Ectodermal cell (in vitro differentiated cells): ENCODE data around the gene ZSWIM6.

Source experiments
- H3K27ac ChIP-seq: 2 replicates; pipeline ENCODE4 v1.7.0; 2013; ENCODE audit warnings: mild to moderate bottlenecking, low read depth, low read length; ENCODE audit not compliant: insufficient read depth, poor library complexity, severe bottlenecking
- H3K27me3 ChIP-seq: 2 replicates; pipeline ENCODE4 v1.7.0; 2013; ENCODE audit warnings: mild to moderate bottlenecking, low read length; ENCODE audit not compliant: insufficient read depth, control insufficient read depth, poor library complexity, severe bottlenecking
- H3K36me3 ChIP-seq: one replicate; pipeline ENCODE4 v1.7.0; 2013; ENCODE audit warnings: low read length; ENCODE audit not compliant: control insufficient read depth, insufficient read depth
- H3K4me1 ChIP-seq: one replicate; pipeline ENCODE4 v1.7.0; 2013; ENCODE audit warnings: low read length; ENCODE audit not compliant: control insufficient read depth, insufficient read depth
- H3K4me3 ChIP-seq: 2 replicates; pipeline ENCODE4 v1.7.0; 2013; ENCODE audit warnings: low read depth, low read length, control low read depth; ENCODE audit not compliant: insufficient read depth
- H3K9me3 ChIP-seq: 2 replicates; pipeline ENCODE4 v1.7.0; 2013; ENCODE audit warnings: mild to moderate bottlenecking, low read length, moderate library complexity; ENCODE audit not compliant: control insufficient read depth
- WGBS, 2 experiments: methylation state at CpG; one replicate each; pipeline ENCODE4 v1.1.7; 2013; ENCODE audit warnings: missing lambda C conversion rate in 2 of 2; 5-methylcytosine and 5-hydroxymethylcytosine counted together

Gene ZSWIM6

DNA sequence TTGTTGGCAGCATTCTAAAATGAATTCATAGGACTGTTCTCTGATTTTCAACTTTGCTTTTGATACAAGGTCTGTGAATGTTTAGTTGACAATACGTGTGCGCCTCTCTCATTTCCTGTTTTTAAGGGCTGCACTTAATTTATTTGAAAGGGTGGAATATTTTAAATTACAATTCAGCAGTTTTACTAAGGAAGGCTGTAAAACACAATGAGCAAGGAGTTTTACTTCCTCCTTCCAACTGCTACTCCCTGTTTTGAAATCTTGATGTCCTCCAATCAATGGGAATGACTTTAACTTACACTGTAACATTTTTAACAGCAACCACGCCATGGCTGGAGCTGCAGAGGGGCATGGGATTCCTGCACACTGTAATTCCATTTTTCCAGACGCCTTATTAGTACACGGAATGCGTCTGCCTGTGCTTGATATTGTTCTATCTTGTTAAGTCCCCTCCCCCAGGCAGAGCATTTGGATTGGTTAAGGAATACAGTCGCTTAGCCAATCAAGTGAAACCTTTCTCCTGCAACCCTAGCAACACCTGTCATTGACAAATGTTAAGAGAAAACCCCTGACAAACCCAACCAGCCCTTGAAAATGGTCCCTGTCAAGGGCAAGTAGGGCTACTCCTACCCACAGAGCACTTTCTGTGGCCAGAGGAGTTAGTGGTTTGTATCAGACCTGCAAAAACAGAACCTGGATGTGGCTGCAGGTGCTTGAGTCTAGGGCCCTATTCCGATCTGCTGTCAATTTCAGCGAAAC lies 12.5 kb upstream of the ZSWIM6 start:
- no peaks in the 10 kb centered on the region for H3K27me3 ChIP-seq
- WGBS, 2 experiments = 79 to 82% methylated on average over 9 of the region's 9 CpGs

DNA sequence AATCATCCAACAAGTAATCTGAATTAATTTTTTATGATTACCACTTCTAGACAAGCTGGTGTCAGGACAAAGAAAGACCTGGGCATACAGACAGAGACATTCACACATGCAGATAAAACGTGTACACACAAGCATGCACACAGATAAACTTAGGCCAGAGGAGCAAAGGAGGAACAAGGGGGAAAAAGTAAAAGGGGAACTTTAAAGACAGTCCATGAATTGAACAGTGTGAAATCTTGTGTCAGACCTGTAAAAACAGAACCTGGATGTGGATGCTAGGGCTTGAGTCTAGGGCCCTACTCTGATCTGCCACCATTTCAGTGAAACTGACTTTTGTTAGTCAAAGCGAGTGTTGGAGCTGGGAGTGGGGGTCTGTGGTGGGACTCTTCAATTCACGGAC lies 11.2 kb upstream of the ZSWIM6 start:
- no peaks in the 10 kb centered on the region for H3K9me3 ChIP-seq
- 93 to 95% methylated on average over 3 of the region's 3 CpGs for WGBS, 2 experiments
- H3K36me3 ChIP-seq = no peaks in the 10 kb centered on the region
- no peak overlapping the region for H3K27ac ChIP-seq
- H3K4me3 ChIP-seq = no peak overlapping the region
- no peaks in the 10 kb centered on the region for H3K4me1 ChIP-seq
- H3K27me3 ChIP-seq = no peaks in the 10 kb centered on the region

More for the DNA sequence above, 12.5 kb upstream of the ZSWIM6 start:
- Histone ChIP-seq H3K27ac (no peak overlapping the region), H3K4me3 (no peak overlapping the region), H3K9me3 (no peaks in the 10 kb centered on the region), H3K36me3 (no peaks in the 10 kb centered on the region), H3K4me1 (no peaks in the 10 kb centered on the region)

DNA sequence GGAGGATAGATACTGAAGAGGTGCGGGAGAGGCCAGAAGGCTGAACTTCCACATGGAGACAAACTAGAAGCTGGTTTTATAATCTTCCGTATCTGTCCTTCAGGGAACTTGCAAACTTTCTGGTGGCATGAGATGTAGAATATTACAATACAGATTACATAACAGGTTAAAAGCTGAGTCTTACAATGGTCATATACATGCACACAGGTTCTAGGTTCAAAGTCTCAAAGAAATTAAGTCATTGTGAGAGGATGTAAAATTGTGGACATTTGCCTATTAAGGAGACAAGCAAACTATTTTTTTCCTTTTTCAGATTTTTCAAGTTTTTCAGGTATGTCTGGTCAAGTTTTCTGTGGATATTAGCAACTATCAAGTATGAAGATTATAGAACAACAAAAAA lies 10.4 kb upstream of the ZSWIM6 start:
- Histone ChIP-seq H3K4me3 (no peak overlapping the region), H3K27me3 (peaks cover 8% of the 10 kb centered on the region)
- WGBS, 2 experiments = 98 to 100% methylated on average over 2 of the region's 2 CpGs

DNA sequence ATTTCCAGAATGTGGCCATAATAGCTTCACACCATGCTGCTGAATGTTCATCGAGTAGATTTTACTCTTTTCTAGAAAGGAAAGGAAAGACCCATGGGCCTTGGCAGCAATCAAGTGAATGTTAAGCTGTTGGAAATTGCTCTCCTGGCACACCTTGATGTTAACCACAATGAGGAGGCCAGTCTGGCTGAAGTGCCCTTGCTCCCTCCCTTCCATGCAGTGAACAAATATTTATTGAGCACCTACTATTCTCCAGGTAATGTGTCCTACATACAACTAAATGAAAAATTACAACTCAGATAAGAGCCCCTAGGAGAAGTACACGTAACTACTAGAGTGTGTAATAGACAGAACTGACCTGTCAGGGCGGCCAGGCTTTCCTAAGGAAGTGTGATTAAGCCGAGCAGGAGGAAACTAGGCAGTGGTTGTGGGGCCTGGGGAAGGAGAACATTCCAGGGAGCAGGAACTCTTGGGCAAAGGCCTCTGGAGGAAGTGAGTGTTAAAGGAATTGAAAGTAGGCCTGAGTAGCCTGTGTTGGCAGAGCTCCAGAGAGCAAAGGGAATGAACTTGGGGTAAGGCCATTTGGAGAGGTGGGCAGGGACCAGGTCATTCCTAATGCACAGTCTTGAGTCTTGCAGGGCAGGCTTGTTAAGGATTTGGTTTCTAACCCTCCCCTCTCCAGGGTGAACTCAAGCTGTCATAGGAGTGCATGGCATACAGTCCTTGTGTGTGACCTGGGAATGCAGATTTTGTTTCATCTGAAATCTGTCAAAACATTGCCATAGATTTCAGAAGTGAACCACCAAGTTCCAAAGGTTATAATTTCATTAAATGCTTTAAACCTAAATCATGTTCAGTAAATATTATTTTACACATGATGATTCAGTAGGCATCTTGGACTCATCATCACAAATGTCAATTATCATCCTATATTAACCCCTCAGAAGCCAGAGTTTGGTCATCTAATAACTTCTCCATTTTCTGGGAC lies 9.0 kb upstream of the ZSWIM6 start:
- Histone ChIP-seq H3K27me3 (peaks cover 19% of the 10 kb centered on the region), H3K4me1 (peaks cover 4% of the 10 kb centered on the region), H3K9me3 (no peaks in the 10 kb centered on the region), H3K4me3 (no peak overlapping the region), H3K36me3 (no peaks in the 10 kb centered on the region), H3K27ac (no peak overlapping the region)
- WGBS, 2 experiments = 88% methylated on average over 4 of the region's 4 CpGs

More for the DNA sequence above, 10.4 kb upstream of the ZSWIM6 start:
- Histone ChIP-seq H3K9me3 (no peaks in the 10 kb centered on the region), H3K36me3 (no peaks in the 10 kb centered on the region), H3K4me1 (no peaks in the 10 kb centered on the region), H3K27ac (no peak overlapping the region)

DNA sequence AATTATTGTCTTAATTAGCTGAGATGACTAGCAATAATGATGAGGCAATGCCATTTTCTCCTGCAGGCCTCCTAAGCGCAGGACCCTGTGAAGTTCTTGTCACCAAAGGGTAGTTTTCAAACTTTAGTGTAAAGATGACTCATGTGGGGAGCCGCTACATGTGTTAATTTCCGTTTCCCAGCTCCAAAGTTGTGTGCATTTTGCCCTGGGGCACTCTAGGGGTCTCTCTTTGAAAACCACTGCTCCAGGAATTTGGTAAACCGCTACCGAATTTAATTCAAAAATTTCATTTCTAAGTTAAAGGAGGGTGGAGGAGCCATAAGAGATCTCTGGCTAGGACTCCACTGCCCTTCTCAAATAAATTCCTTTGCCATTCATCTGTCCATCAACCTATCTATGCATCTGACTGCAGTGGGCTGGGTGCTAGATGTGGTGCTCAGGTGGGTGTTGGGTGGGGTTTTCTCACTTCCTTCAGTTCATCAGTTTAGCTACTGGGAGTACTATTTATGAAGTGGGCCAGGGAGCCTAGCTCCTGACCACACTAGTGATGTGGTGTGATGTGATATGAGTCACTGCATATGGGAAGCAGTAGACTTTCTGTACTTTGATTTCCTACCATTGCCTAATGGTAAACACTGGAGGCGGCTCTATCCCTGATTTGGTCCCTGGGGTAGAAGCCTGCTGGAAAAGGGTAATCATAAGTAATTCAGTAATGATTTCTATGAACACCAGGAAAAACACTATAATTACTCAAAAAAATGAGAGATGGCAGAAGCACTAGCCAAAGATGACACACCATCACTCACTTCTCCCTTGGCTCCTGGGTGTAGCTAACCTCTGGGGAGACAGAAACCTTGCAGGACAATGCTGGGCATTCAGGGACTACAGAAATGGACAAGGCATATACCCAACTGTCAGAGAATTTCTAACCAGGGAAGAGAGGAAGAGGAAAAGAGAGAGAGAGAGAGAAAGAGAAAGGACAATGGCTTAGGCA lies 4.0 kb upstream of the ZSWIM6 start:
- WGBS, 2 experiments = 37 to 59% methylated on average over 5 to 6 of the region's 6 CpGs
- Histone ChIP-seq H3K27ac (no peak overlapping the region), H3K4me3 (no peak overlapping the region)

DNA sequence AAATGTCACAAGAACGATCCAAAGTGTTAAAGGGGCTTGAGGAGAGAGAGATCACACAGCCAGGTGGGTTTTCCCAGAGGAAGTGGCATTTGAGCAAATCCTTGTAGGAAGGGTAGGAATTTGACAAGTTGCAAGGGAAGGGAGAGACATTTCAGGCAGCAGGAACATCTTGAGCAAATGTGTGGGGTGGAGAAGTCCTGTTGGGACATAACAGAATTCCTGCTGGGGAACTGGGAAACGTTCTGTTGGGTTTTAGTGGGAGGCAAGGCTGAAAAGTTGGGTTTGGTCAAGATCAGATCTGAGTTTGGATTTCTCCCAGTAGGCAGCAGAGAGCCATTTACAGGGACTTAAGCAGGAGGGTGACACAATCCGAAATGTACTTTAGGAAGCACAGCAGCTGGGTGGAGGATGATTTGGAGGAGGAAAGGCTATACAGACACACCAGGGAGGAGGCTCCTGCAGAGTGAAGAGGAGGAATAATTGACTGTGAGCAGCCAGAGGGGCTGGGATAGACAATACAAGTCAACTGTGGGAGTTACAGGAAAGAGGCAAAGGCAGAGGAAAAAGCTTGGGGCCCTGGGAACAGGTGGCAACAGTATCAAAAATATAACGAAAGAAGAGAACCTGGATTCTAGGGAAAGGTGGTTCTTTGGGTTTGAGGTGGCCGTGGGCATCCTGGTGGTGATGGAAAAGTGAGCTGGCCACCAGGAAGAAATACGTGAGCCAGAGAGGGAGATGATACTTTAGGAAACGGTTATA lies 3.1 kb upstream of the ZSWIM6 start:
- Histone ChIP-seq H3K27ac (no peak overlapping the region), H3K4me1 (peaks cover 25% of the 10 kb centered on the region), H3K9me3 (no peaks in the 10 kb centered on the region), H3K27me3 (peaks cover 38% of the 10 kb centered on the region), H3K36me3 (no peaks in the 10 kb centered on the region), H3K4me3 (no peak overlapping the region)
- WGBS, 2 experiments = 19 to 20% methylated on average over 7 of the region's 7 CpGs

More for the DNA sequence above, 4.0 kb upstream of the ZSWIM6 start:
- Histone ChIP-seq H3K4me1 (peaks cover 25% of the 10 kb centered on the region), H3K9me3 (no peaks in the 10 kb centered on the region), H3K27me3 (peaks cover 38% of the 10 kb centered on the region), H3K36me3 (no peaks in the 10 kb centered on the region)

DNA sequence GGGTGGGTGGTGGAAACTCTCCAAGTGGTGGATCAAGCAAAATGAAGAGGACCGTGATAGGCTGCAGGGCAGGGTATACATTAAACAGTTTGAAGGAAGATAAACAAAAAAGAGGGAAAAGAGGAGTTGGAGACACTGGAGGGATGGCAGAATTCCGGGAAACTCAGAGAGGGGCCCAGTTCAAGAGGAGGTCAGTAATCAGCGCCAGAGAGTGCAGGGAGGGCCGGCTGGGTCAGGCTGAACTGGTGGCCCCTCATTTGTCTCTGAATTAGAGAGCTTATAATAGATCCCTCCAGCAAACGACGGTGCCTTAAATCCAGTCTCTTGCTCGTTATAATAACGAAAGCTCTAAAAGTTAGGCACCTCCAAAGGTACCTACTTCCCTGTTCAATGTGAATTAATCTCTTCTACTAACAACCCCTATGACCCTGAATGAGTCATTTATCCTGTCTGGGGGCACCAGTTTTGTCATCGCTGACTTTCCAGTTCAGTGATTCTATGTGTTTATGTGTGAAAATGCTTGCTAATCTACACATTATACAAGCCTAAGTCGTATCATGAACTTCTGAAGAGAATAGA lies 2.4 kb upstream of the ZSWIM6 start:
- no peaks in the 10 kb centered on the region for H3K9me3 ChIP-seq
- no peaks in the 10 kb centered on the region for H3K36me3 ChIP-seq
- 6% methylated on average over 8 of the region's 10 CpGs for WGBS, 2 experiments
- H3K4me1 ChIP-seq = peaks cover 25% of the 10 kb centered on the region
- H3K27ac ChIP-seq = no peak overlapping the region
- H3K27me3 ChIP-seq = peaks cover 38% of the 10 kb centered on the region
- H3K4me3 ChIP-seq = peak overlapping the region; percentile 93

DNA sequence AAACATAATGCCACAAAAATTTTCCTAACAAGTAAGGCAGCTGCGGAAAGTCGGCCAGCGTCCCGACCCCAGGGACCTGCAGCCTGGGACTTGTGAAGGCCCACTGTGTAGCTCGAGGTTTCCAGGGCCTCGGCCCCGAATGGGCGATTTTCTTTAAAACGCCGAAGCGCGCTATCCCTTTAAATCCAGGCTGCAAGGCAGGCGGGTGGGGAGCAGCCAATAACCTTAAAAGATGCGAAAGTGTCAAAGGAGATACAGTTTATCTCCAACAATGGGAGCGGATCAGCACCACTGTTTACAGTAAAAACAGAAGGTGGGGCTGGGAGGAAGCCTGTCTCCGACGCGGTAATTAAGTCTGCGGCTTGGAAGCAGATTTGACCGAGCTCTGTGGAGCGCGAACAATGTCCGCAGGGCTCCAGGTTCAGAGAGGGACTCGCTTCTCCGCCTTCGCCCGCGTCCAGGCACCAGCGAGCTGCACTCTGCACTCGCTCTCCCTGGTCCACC lies 1.7 kb upstream of the ZSWIM6 start:
- Histone ChIP-seq H3K36me3 (no peaks in the 10 kb centered on the region), H3K27ac (peak overlapping the region; percentile 84), H3K27me3 (peaks cover 38% of the 10 kb centered on the region), H3K4me1 (peaks cover 30% of the 10 kb centered on the region), H3K9me3 (no peaks in the 10 kb centered on the region), H3K4me3 (peak overlapping the region; percentile 93)
- WGBS, 2 experiments = 0 to 1% methylated on average over 30 of the region's 30 CpGs
